ENCODE measurements around the gene EVI2B.

- TF ChIP-seq CTCF (IDR thresholded peaks at IDR 0.05) (no peak), POLR2A (IDR thresholded peaks at IDR 0.05) (no peak)
Measured at GRCh38 chr17:31310260-31310659, 3.6 kb downstream of the EVI2B start.

All from ovary (tissue), 3 donors.